ENCODE results near the gene SCUBE1.

DNA sequence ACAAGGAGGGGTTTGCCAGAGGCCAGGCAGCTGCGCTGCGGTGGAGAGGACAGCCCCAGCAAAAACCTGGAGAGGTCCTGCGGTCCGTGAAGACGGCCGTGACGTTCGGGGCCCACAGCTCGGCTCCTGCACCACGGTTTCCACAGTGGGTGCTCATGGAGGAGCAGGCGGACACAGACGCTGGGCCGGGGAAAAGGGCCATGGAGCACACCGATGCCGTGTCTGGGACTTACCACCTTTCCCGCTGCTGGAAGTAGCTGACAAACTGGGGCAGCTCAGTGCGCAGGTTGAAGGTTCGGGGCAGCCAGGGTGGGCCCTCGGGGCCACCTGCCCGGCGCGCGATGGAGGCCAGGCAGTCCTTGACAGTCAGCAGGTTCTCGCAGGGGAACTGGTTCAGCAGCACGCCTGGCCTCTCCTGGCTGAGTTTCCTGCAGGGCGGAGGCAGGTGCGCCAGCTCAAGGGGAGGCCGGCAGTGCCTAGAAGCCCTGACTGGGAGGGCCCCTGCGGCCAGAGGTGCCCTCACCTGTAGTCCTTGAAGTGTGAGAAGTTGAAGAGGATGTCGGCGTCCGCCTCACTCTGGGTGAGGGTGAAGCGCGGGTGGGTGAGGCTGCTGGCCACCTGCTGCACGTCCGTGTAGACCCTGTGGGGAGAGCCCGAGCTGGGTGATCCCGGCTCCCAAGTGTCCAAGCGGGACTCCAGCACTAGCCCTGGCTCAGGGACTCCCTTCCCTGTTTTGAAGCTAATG lies 169.0 kb downstream of the SCUBE1 start:
- TF ChIP-seq, protein P1, sequence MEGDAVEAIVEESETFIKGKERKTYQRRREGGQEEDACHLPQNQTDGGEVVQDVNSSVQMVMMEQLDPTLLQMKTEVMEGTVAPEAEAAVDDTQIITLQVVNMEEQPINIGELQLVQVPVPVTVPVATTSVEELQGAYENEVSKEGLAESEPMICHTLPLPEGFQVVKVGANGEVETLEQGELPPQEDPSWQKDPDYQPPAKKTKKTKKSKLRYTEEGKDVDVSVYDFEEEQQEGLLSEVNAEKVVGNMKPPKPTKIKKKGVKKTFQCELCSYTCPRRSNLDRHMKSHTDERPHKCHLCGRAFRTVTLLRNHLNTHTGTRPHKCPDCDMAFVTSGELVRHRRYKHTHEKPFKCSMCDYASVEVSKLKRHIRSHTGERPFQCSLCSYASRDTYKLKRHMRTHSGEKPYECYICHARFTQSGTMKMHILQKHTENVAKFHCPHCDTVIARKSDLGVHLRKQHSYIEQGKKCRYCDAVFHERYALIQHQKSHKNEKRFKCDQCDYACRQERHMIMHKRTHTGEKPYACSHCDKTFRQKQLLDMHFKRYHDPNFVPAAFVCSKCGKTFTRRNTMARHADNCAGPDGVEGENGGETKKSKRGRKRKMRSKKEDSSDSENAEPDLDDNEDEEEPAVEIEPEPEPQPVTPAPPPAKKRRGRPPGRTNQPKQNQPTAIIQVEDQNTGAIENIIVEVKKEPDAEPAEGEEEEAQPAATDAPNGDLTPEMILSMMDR (IDR thresholded peaks at IDR 0.05) = no peak
- TF ChIP-seq, protein P2, sequence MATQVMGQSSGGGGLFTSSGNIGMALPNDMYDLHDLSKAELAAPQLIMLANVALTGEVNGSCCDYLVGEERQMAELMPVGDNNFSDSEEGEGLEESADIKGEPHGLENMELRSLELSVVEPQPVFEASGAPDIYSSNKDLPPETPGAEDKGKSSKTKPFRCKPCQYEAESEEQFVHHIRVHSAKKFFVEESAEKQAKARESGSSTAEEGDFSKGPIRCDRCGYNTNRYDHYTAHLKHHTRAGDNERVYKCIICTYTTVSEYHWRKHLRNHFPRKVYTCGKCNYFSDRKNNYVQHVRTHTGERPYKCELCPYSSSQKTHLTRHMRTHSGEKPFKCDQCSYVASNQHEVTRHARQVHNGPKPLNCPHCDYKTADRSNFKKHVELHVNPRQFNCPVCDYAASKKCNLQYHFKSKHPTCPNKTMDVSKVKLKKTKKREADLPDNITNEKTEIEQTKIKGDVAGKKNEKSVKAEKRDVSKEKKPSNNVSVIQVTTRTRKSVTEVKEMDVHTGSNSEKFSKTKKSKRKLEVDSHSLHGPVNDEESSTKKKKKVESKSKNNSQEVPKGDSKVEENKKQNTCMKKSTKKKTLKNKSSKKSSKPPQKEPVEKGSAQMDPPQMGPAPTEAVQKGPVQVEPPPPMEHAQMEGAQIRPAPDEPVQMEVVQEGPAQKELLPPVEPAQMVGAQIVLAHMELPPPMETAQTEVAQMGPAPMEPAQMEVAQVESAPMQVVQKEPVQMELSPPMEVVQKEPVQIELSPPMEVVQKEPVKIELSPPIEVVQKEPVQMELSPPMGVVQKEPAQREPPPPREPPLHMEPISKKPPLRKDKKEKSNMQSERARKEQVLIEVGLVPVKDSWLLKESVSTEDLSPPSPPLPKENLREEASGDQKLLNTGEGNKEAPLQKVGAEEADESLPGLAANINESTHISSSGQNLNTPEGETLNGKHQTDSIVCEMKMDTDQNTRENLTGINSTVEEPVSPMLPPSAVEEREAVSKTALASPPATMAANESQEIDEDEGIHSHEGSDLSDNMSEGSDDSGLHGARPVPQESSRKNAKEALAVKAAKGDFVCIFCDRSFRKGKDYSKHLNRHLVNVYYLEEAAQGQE (IDR thresholded peaks at IDR 0.05; ENCODE audit: low read depth, low read length) = no peak
- no peak for TF ChIP-seq CHD2 (IDR thresholded peaks at IDR 0.05; ENCODE audit: low read length, partially characterized antibody)
- no peak for TF ChIP-seq EZH2phosphoT487 (IDR thresholded peaks at IDR 0.05; ENCODE audit: borderline replicate concordance, low read depth)
- TF ChIP-seq RAD21 (IDR thresholded peaks at IDR 0.05; ENCODE audit: low read length) = no peak
- TF ChIP-seq SIN3A (IDR thresholded peaks at IDR 0.05; ENCODE audit: borderline replicate concordance, low read depth, low read length) = no peak

All from SK-N-SH (cell line).